Rectal smooth muscle tissue (tissue), 1 donor: ENCODE measurements around the gene FBXO30.

Experiments
- H3K27ac ChIP-seq: one replicate; pipeline ENCODE4 v1.7.0; 2013; ENCODE audit warnings: low read depth, low read length, inconsistent platforms
- H3K27me3 ChIP-seq: one replicate; pipeline ENCODE4 v1.7.0; 2013; ENCODE audit warnings: low read length; ENCODE audit not compliant: control insufficient read depth, insufficient read depth
- H3K36me3 ChIP-seq: one replicate; pipeline ENCODE4 v1.7.0; 2013; ENCODE audit warnings: low read length; ENCODE audit not compliant: control insufficient read depth, insufficient read depth
- H3K4me1 ChIP-seq: one replicate; pipeline ENCODE4 v1.7.0; 2013; ENCODE audit warnings: low read length; ENCODE audit not compliant: control insufficient read depth, insufficient read depth
- H3K4me3 ChIP-seq: one replicate; pipeline ENCODE4 v1.7.0; 2013; ENCODE audit warnings: low read length
- H3K9ac ChIP-seq: one replicate; pipeline ENCODE4 v1.7.0; 2013; ENCODE audit warnings: low read length

FBXO30 gene

DNA sequence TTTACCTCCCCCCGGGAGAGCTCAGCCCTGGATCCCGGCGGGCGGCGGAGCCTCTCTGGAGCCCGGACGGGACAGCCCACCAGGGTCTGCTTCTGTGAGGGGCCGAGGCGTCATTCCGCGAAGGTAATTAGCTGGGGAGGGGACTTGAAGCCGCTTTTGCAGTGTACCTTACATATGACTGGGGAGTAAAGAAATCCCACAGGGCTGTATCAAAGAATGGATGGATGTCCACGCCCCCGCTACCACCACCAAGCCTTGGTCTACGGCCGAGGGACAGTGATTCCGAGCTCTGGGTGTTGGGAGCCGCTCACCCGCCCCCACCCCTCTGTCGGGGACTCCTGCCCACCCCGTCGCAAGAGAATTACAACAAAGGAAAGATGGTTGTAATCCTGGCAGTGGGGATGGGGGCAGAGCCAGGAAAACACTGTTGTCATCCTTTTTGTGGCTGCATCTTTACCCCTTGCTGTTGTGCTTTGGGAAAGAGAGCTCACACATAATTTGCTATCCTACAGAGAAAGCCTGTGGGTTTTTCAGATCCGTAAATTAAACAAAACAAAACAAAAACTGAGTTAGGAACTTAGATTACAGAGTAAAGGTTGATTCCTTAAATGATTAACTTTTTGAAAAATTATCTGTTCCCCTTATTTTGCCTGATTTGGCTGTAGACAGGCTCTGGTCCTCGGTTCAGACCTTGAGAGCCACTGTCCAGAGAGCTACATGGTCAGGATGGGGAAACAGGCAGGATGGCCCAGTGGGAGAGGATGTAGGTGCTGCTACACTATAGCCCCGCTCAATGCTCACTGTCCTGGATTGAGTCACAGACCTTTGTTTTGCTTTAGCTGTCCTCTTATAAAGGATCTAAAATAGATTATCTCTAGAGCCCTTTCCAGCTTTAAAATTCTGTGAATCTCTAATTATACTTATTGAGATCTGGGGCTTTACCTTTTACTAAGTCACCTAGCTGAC lies 997 bp upstream of the FBXO30 start:
- H3K9ac ChIP-seq: peak overlapping the region; percentile 94
- no peaks in the 10 kb centered on the region for H3K36me3 ChIP-seq
- H3K27me3 ChIP-seq: no peaks in the 10 kb centered on the region
- H3K4me1 ChIP-seq: peaks cover 17% of the 10 kb centered on the region
- H3K4me3 ChIP-seq: peak overlapping the region; percentile 95
- H3K27ac ChIP-seq: peak overlapping the region; percentile 99

DNA sequence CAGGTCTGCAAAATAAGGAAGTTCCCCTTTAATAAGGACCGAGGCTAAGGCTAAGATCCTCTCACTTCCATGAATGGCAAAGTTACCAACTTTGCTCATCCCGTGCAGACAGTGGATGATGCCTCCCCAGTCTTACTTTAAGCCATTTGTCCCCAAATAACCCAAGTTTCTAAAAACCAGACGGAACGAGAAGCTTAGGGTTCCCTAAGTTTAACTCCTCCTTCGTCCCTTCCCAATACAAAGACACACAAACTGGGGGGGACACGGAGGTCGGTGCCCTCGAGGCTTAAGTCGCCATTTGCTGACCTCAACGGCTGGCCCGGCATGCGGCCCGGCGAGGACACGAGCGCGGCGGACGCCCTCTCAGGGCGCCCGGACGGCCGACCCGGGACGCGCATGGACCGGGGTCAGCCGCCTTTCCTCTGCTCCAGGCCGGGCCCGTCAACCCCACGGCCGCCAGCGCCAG lies 527 bp downstream of the FBXO30 start:
- H3K9ac ChIP-seq: peak overlapping the region; percentile 91
- peak overlapping the region; percentile 95 for H3K4me3 ChIP-seq
- H3K27me3 ChIP-seq: no peaks in the 10 kb centered on the region
- peaks cover 27% of the 10 kb centered on the region for H3K4me1 ChIP-seq
- H3K36me3 ChIP-seq: no peaks in the 10 kb centered on the region
- H3K27ac ChIP-seq: peak overlapping the region; percentile 99

DNA sequence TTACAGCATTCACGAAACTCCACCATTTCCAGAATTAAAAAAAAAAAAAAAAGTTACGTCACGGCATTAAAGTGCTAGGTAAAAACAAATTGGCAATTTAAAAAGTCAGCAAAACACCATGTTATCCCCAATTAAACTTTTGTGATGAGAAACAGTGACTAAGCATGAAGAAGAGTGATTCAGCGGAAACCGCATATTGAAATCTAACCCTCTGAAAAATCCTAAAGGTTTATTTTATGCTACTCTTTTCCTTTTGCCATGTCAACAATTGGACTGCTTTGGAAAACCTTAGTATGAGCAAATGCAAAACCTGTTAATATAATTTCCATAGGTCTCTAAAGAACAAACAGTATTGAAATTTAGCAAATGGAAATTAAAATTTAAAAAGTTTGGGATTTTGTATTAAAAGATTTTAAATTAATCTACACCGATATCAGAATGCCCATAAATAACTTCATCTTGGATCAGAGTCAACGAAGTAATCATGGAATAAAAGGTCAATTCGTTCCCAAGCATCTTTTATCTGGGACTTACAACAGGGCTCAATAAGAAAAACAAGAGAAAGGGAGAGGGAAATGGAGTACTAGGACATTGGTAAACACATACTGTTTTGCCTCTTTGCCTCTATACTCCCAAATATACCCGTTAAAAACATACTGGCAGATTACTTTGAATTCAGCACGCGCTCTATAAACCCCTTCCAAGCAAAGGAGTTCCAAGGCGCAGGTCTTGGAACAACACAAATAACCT lies 1.1 kb downstream of the FBXO30 start:
- no peaks in the 10 kb centered on the region for H3K27me3 ChIP-seq
- peaks cover 27% of the 10 kb centered on the region for H3K4me1 ChIP-seq
- H3K9ac ChIP-seq: peak overlapping the region; percentile 91
- peak overlapping the region; percentile 95 for H3K4me3 ChIP-seq
- peak overlapping the region; percentile 99 for H3K27ac ChIP-seq
- no peaks in the 10 kb centered on the region for H3K36me3 ChIP-seq

DNA sequence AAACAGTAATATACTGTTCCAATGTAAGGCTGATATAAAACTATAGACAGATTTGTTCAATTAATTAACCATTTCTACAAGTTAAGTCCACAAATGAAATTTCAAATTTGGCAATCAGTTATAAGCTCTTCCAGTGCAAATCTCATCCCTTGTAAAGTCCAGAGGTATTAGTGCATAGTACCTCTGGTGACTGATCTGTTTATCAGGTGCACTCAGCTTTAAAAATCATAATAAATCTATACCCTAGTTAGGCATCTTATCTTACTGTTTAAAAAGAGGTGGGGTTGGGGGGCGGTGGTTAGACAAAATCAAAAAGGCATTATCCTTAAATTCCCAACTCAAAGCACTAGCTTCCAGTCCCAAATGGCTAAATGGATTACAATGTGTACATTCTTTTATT lies 2.9 kb downstream of the FBXO30 start:
- H3K27ac ChIP-seq: peak overlapping the region; percentile 37
- no peak overlapping the region for H3K9ac ChIP-seq
- H3K36me3 ChIP-seq: no peaks in the 10 kb centered on the region
- H3K4me1 ChIP-seq: peaks cover 30% of the 10 kb centered on the region
- H3K4me3 ChIP-seq: no peak overlapping the region
- no peaks in the 10 kb centered on the region for H3K27me3 ChIP-seq

DNA sequence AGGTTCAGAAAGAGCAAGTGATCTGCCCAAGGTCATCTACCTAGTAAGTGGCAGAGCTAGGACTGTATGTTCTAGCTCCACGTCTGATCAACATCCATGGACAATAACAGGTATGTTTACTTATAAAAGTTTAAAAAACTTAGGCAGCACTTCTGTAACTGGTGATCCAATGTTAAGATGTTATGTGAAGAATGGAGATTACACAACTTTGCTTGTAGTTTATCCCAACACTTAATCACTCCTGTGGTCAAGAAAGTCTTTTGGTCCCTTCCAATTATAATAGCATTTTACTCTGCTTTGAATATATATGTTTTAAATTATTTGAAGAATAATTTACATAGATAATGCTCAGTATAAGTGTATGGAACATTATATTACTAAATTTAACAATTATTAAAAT lies 4.8 kb downstream of the FBXO30 start:
- Histone ChIP-seq H3K27ac (peak overlapping the region; percentile 61), H3K4me3 (no peak overlapping the region)

DNA sequence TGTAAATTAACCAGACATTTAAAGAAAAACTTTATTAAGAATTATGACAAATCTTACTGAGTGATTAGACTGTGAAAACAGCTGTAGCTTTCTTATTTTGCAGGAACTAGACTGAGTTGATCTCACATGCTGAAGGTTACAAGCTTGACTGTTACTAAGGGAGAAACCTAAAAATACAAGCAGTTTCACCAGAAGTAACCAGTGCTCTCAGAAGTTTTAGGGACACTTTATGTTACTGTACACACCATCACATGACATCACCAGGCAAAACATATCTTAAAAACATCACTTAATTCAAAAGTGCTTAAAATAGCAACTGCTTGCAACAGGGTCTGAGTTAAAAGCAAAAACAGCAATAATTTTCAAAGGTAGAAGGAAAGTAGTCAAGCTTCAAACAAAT lies 5.4 kb downstream of the FBXO30 start:
- peaks cover 27% of the 10 kb centered on the region for H3K4me1 ChIP-seq
- no peak overlapping the region for H3K9ac ChIP-seq
- H3K36me3 ChIP-seq: peaks cover 16% of the 10 kb centered on the region
- H3K27ac ChIP-seq: peak overlapping the region; percentile 61
- no peak overlapping the region for H3K4me3 ChIP-seq
- no peaks in the 10 kb centered on the region for H3K27me3 ChIP-seq

More for the DNA sequence above, 4.8 kb downstream of the FBXO30 start:
- Histone ChIP-seq H3K27me3 (no peaks in the 10 kb centered on the region), H3K4me1 (peaks cover 24% of the 10 kb centered on the region), H3K9ac (no peak overlapping the region), H3K36me3 (peaks cover 13% of the 10 kb centered on the region)

DNA sequence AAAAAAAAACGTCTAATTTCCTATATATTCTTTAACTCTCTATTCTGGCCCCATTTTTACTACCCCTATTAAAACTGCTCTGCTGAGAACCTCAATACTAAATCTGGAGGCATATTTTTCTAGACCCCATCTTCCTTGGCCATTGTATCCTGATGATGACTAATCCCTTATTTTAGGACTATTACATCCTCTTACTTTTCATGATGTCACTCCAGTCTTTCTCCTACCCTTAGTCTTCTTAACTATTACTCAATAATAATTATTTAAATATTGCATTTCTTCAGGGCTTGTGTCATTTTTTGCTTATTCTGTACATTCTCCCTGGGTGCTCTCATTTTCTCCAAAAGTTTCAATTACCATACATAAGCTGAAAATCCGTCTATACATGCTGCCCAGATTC lies 6.4 kb downstream of the FBXO30 start:
- peaks cover 20% of the 10 kb centered on the region for H3K36me3 ChIP-seq
- no peak overlapping the region for H3K9ac ChIP-seq
- H3K27ac ChIP-seq: peak overlapping the region; percentile 40
- no peaks in the 10 kb centered on the region for H3K27me3 ChIP-seq
- H3K4me1 ChIP-seq: peaks cover 32% of the 10 kb centered on the region
- no peak overlapping the region for H3K4me3 ChIP-seq

DNA sequence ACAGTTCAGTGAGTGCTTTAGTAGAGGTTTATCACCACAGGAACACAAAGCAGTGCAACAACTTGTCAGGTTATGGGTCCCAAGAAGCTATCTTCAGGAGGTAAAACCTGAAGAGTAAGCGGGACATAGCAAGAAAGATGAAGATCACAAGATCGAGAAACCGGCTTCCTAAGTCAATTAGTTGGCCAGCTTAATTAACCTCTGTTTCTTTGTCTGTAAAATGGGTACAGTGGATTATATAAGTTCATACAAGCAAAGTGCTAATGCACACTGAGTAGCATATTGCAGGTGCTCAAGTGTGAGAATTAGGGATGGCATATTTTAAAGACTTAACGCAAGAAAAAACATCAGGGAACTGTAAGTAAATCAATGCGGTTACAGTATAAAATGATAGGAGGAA lies 12.5 kb downstream of the FBXO30 start:
- Histone ChIP-seq H3K4me1 (peaks cover 22% of the 10 kb centered on the region), H3K9ac (no peak overlapping the region), H3K36me3 (peaks cover 20% of the 10 kb centered on the region), H3K27me3 (no peaks in the 10 kb centered on the region), H3K4me3 (no peak overlapping the region), H3K27ac (no peak overlapping the region)

DNA sequence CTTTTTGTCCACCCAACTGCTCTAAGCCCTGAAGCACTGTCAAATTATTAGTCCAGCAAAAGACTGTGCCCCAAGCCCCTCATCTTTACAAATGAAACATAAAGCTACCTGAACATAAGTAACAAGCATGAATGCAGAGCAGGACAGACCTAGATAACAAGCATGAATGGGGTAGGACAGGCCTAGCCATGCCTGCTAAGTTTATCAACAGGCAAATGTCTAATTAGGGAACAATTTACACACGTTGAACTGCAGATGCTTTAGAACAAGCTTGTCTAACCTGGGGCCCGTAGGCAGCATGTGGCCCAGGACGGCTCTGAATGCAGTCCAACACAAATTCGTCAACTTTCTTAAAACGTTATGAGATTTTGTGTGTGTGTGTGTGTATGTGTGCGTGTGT lies 13.6 kb downstream of the FBXO30 start:
- peaks cover 20% of the 10 kb centered on the region for H3K4me1 ChIP-seq
- no peak overlapping the region for H3K4me3 ChIP-seq
- H3K36me3 ChIP-seq: peaks cover 19% of the 10 kb centered on the region
- no peaks in the 10 kb centered on the region for H3K27me3 ChIP-seq
- no peak overlapping the region for H3K9ac ChIP-seq
- H3K27ac ChIP-seq: no peak overlapping the region

DNA sequence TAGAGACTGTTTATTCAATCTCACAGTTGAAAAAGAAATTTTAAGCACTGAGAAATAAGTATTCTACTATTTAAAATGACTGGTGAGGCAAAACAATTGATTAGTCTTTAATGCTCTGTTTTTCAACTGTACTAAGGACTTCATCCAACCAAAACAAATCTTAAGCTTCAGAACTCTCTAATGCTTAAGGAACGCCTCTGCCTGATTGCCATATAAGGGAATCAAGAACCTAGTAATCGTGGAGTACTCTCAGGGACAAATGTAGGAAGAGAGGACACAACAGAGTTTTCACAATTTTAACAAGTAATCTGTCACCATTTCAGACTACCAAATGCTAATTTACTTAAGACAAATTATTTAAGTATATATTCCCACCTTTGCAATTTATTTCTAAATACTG lies 16.1 kb downstream of the FBXO30 start:
- H3K4me1 ChIP-seq: peaks cover 13% of the 10 kb centered on the region
- H3K36me3 ChIP-seq: peaks cover 1% of the 10 kb centered on the region
- H3K27me3 ChIP-seq: no peaks in the 10 kb centered on the region
- no peak overlapping the region for H3K9ac ChIP-seq
- H3K4me3 ChIP-seq: no peak overlapping the region
- H3K27ac ChIP-seq: peak overlapping the region; percentile 67

DNA sequence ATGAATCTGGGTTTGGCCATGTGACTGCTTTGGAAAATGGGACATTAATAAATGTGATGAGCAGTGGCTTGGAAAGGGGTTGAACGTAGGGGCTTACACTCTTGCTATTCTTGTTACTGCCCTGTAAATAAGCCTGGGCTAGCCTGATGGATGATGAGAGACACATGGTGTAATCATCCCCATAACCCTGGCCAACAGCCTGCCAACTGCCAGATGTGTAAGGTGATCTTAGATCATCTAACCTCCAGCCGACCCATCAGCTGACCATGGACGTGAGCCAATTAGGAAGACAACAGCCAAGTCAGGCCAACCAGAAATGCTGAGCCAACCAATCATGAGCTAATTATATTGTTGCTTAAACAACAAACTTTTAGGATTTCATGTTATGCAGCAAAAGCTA lies 25.2 kb downstream of the FBXO30 start:
- Histone ChIP-seq H3K9ac (no peak overlapping the region), H3K4me1 (no peaks in the 10 kb centered on the region), H3K36me3 (no peaks in the 10 kb centered on the region), H3K27me3 (no peaks in the 10 kb centered on the region), H3K27ac (no peak overlapping the region), H3K4me3 (no peak overlapping the region)

DNA sequence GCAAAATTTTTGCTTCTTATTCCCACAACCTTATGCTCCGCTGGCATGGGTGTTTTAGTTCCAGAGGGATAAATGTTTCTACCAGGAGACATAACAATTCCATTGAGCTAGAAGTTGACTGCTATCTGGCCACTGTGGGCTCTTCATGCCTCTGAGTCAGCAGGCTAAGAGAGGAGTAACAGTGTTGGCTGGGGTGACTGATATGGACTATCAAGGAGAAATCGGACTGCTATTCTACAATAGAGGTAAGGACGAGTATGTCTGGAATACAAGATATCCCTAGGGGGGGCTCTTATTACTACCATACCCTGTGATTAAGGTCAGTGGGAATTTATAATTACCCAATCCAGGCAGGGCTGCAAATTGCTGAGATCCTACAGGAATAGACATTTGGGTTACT lies 26.9 kb downstream of the FBXO30 start:
- H3K27ac ChIP-seq: no peak overlapping the region
- H3K9ac ChIP-seq: no peak overlapping the region
- H3K4me3 ChIP-seq: no peak overlapping the region
- no peaks in the 10 kb centered on the region for H3K4me1 ChIP-seq
- no peaks in the 10 kb centered on the region for H3K36me3 ChIP-seq
- no peaks in the 10 kb centered on the region for H3K27me3 ChIP-seq
